ENCODE results near the gene EXOC3. TPM values are rescaled to one million over a fixed set of nuclear protein-coding genes. Genes with fewer than 3 reads are reported as not detected.

EXOC3 gene
- total and polyA plus RNA-seq, 2 of the 8 experiments (the other 6 are each of a cell fraction or from before 2014, with no cell fraction given) = 14.4 to 30.0 TPM

DNA sequence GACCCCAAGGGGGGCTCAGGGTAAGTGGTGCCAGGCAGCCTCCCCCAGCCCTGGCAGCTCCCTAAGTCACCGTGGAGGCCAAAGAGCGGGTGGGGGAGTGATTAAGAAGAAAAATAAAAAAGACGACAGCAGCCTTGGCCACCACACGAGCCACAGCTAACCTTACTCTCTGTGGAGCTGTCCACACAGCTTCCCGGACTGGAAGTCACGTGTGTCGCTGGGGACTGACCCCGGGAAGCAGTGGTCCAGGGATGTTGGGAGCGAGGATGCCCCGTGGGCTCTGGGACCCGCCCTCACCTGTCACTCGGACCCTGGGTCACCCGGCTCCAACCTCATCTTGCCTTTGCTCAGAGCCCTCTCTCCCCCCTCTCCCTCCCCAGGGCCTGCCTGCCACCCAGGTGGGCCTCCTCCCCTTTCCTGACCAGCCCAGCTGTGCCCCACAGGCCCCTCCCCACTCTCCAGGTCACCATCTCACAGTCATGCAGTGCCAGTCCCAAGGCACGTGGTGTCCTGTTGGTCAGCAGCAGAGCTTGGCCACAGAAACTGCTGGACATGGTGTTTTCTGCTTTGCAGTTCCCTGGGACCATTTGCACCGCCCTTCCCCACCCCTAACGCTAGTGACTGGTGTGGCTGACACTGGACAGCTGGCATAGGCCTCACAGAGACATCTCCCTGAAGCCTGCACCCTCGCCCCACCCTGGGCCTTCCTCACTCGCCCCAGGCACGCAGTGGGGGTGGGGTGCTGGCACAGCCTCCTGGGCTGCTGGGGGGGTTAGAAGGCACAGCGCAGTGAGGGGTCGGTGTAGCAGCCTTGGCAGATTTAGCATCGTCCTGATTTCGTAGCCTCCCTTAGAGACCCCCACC lies 9.8 kb upstream of the EXOC3 start (continued):
- TF ChIP-seq, protein P1, sequence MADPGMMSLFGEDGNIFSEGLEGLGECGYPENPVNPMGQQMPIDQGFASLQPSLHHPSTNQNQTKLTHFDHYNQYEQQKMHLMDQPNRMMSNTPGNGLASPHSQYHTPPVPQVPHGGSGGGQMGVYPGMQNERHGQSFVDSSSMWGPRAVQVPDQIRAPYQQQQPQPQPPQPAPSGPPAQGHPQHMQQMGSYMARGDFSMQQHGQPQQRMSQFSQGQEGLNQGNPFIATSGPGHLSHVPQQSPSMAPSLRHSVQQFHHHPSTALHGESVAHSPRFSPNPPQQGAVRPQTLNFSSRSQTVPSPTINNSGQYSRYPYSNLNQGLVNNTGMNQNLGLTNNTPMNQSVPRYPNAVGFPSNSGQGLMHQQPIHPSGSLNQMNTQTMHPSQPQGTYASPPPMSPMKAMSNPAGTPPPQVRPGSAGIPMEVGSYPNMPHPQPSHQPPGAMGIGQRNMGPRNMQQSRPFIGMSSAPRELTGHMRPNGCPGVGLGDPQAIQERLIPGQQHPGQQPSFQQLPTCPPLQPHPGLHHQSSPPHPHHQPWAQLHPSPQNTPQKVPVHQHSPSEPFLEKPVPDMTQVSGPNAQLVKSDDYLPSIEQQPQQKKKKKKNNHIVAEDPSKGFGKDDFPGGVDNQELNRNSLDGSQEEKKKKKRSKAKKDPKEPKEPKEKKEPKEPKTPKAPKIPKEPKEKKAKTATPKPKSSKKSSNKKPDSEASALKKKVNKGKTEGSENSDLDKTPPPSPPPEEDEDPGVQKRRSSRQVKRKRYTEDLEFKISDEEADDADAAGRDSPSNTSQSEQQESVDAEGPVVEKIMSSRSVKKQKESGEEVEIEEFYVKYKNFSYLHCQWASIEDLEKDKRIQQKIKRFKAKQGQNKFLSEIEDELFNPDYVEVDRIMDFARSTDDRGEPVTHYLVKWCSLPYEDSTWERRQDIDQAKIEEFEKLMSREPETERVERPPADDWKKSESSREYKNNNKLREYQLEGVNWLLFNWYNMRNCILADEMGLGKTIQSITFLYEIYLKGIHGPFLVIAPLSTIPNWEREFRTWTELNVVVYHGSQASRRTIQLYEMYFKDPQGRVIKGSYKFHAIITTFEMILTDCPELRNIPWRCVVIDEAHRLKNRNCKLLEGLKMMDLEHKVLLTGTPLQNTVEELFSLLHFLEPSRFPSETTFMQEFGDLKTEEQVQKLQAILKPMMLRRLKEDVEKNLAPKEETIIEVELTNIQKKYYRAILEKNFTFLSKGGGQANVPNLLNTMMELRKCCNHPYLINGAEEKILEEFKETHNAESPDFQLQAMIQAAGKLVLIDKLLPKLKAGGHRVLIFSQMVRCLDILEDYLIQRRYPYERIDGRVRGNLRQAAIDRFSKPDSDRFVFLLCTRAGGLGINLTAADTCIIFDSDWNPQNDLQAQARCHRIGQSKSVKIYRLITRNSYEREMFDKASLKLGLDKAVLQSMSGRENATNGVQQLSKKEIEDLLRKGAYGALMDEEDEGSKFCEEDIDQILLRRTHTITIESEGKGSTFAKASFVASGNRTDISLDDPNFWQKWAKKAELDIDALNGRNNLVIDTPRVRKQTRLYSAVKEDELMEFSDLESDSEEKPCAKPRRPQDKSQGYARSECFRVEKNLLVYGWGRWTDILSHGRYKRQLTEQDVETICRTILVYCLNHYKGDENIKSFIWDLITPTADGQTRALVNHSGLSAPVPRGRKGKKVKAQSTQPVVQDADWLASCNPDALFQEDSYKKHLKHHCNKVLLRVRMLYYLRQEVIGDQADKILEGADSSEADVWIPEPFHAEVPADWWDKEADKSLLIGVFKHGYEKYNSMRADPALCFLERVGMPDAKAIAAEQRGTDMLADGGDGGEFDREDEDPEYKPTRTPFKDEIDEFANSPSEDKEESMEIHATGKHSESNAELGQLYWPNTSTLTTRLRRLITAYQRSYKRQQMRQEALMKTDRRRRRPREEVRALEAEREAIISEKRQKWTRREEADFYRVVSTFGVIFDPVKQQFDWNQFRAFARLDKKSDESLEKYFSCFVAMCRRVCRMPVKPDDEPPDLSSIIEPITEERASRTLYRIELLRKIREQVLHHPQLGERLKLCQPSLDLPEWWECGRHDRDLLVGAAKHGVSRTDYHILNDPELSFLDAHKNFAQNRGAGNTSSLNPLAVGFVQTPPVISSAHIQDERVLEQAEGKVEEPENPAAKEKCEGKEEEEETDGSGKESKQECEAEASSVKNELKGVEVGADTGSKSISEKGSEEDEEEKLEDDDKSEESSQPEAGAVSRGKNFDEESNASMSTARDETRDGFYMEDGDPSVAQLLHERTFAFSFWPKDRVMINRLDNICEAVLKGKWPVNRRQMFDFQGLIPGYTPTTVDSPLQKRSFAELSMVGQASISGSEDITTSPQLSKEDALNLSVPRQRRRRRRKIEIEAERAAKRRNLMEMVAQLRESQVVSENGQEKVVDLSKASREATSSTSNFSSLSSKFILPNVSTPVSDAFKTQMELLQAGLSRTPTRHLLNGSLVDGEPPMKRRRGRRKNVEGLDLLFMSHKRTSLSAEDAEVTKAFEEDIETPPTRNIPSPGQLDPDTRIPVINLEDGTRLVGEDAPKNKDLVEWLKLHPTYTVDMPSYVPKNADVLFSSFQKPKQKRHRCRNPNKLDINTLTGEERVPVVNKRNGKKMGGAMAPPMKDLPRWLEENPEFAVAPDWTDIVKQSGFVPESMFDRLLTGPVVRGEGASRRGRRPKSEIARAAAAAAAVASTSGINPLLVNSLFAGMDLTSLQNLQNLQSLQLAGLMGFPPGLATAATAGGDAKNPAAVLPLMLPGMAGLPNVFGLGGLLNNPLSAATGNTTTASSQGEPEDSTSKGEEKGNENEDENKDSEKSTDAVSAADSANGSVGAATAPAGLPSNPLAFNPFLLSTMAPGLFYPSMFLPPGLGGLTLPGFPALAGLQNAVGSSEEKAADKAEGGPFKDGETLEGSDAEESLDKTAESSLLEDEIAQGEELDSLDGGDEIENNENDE (IDR thresholded peaks at IDR 0.05; ENCODE audit: insufficient replicate concordance, low read length) = no peak
- TF ChIP-seq RBBP5 (IDR thresholded peaks at IDR 0.05; ENCODE audit: borderline replicate concordance, low read depth, low read length) = no peak
- TF ChIP-seq TAF7 (optimal IDR thresholded peaks at IDR 0.05; ENCODE audit: borderline replicate concordance, low read depth, low read length) = no peak
- TF ChIP-seq, protein P2, sequence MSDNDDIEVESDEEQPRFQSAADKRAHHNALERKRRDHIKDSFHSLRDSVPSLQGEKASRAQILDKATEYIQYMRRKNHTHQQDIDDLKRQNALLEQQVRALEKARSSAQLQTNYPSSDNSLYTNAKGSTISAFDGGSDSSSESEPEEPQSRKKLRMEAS (IDR thresholded peaks at IDR 0.05) = no peak
- TF ChIP-seq NANOG (IDR thresholded peaks at IDR 0.05; ENCODE audit: insufficient read depth, low read depth, low read length, poor library complexity, severe bottlenecking) = no peak
- no peak for TF ChIP-seq GABPA (IDR thresholded peaks at IDR 0.05; ENCODE audit: borderline replicate concordance, insufficient read depth, low read length)
- TF ChIP-seq RXRA (IDR thresholded peaks at IDR 0.05; ENCODE audit: insufficient read depth, low read depth, low read length) = no peak
- TF ChIP-seq TAF1 (IDR thresholded peaks at IDR 0.05; ENCODE audit: low read depth, low read length) = no peak
- no peak for TF ChIP-seq PHF8 (conservative IDR thresholded peaks at IDR 0.05; ENCODE audit: low read depth, low read length)
